Kasumi-1 (cell line): ENCODE results near the gene RHEB.
"Not testable (repeated sequence)": the region's sequence is repeated elsewhere in the genome, so short reads cannot be mapped to it uniquely, and the experiment has no call there.

ENCODE experiments used
- DNase-seq, 2 experiments: peaks; one replicate each; lab custom pipeline; 2025; lab: John Stamatoyannopoulos, UW

Gene RHEB

DNA sequence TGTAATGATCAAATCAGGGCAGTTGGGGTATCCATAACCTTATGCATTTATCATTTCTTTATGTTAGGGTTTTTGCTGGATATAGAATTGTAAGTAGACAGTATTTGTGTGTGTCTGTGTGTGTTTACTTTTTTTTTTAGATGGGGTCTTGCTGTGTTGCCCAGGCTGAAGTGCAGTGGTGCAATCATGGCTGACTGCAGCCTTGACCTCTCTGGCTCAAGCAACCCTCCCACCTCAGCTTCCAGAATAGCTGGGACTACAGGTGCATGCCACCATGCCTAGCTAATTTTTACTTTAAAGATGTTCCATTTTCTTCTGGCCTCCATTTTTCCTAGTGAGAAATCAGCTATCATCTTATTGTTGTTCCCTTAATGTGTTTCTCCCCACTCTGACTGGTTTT is 10.1 kb upstream of the RHEB start:
- DNase-seq = no peak

DNA sequence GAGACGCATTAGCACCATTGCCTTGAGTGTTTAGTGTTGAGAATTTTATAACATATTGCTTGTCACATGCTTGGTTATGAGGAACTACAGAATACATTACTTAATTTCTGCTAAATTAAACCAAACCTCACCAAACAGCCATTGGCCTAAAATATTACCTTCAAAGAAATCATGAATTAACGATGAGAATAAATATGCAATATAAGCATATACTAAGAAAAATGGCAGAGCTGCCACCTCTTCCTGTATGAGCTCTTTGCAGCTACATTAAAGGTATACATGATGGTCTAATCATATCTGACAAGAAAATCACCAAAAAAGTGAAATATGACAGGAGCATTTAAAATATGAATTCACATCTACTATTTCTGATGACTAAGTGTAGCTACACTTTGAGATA is 5.2 kb upstream of the RHEB start:
- no peak for DNase-seq

DNA sequence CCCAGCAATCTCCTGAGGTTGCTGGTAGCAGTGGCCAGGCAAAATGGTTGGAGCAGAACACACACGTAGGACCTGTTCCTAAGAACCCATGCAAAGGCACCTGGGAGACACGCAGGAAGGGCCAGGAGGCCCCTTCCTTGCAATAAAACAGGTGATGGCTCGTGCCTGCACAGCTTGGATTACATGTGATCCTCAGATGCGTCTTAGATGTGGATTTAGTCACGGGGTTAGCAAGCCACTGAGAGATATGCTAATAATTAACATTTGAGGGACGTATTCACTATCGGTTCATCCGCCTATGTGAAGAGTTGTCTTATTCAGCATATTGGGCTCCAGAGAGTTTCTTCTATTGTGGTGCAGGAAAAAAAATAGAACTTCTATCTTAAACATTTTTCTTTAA is 4.6 kb upstream of the RHEB start:
- no peak for DNase-seq

DNA sequence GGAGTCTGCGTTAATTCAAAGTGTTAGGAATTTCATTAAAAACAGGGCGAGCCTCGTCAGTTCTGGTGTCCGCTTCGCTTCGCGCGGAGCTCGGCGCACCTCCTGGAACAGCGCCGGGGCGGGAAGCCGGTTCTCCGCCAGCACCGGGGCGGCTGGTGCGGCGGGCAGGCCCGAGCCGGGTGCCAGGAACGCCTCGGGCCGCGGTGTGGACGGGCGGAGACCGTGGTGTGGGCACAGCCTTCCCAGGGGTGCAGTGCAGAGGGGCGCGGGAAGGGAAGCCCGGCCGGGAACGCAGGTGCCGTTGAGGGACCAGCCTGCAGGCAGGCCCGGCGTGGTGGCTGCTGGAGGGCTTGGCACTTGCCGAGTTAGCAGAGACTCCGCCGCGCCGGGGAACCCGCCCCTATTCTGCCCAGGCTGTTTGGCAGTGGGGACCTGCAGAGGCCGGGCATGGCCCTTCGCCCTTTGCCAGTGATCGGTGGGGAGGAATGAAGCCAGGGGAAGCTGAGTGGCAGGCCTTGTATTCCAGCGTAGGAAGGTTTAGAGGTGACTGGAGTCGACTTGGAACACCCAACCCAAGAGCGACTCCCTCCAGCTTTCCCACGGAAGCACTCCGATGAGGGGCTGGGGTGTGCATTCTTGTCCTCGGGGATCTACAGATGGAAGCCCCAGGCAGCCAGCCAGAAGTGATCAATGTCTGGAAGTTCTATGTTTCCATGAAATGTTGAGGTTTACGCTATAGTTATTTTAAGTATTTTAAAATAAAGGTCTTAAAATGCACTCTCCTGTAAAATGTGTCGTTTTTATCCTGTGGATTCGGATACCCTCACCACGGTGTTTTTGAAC is 945 bp upstream of the RHEB start:
- DNase-seq = no peak

DNA sequence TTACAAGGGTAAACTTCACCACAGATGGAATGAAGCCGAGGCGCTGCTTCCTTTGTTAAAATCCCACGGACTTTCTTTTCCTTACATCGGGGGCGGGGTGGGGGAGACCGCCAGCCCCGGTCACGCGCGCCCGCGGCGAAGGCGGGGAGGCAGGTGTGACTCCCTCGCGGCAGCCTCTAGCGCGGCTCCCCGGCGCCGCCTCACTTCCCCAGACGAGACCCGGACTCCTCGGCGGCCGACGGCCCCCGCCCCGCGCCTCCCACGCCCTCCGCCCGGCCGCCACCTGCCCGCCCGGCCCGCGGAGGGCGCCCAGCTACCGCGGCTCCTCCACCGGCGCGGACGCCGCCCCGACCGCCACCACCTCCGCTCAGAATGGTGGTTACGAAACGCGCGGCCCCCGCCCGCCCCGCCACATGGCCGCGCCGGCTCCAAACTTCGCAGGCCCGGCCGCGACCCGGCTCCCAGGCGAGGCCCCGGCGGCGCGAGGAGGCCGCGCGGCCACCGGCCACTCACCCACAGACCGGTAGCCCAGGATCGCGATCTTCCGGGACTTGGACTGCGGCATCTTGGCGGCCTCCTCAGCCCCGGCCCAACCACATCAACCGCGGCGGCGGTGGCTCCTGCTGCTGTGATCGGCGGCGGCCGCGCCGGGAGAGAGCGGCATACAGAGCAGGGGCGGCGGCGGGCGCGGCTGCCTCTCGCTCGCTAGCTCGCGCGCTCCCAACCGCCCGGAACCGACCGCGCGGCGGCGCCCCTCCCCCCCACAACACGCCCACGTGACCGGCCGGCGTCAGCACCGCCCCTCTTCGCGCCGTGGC is 539 bp downstream of the RHEB start:
- DNase-seq = not testable (repeated sequence)

DNA sequence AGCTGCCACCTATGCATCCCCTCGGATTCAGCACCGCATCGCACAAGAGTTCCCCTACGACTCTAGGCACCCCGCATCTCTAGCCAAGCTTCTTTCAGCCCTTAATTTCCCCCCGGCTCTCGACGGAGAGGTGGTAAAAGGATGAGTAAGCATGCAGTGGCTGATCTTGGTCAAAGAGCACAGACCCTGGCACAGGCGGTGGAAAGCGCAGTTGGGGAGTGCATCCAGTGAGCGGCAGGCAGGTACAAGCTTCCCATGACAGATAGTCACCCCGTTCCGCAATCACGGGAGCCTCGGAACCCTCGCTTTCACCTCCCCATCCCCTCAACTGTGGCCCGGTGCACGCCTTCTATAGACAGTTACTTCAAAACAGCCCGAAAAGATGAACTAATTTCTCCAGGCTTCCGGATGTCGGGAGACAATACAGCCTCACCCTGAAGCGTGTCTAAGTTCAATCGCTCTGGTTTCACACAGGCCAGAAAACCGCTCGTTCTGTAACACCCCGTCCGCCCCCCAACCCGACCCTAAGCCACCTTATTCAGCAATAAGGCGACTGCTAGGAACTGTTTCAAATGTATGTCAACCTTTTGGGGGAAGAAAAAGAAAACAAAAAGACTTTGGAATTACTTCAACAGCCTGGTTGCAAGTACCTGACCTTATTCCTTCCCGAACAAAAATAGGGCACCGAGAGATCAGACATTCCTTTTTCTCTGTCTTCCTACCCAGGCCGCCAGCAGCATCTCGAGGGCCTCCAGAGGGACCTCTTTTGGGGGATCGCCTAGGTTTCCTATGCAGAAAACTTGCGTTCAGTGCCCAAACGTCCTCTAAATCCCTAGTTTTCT is 1.4 kb downstream of the RHEB start:
- peak; percentile 23 to 56 for DNase-seq

DNA sequence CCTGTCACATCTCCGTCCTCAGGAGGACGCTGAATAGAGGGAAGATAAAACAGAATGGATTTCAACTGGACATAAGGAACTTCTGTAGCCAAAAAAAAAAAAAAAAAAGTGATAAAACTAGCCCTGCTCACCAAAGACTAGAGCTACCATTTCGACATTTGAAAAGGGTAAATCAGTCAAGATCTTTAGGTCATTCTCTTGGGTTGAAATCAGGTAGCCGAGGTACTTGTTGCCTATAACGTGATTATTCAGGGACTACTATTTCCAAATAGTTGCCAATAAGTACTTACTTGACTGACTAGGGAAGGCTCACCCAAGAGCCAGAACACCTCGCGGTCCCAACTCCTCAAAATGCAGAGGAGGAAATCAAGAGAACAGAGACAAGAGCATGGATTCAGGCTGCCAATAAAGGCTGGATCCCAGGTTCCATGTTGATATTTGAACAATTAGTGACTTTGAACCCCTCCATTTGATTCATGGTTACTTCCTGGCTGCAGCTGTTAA is 2.0 kb downstream of the RHEB start:
- no peak for DNase-seq

DNA sequence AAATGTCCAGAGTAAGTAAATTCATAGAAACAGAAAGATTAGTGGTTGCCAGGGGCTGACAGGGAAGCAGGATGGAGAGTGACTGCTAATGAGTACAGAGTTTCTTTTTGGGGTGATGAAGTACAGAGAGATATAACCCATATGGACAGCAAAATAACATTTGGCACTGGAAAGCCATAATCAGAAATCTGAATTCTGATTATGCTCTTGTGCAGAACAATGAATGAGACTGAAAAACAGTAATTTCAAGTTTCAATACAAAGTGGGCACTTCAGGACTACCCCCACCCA is 4.5 kb downstream of the RHEB start:
- DNase-seq = no peak

DNA sequence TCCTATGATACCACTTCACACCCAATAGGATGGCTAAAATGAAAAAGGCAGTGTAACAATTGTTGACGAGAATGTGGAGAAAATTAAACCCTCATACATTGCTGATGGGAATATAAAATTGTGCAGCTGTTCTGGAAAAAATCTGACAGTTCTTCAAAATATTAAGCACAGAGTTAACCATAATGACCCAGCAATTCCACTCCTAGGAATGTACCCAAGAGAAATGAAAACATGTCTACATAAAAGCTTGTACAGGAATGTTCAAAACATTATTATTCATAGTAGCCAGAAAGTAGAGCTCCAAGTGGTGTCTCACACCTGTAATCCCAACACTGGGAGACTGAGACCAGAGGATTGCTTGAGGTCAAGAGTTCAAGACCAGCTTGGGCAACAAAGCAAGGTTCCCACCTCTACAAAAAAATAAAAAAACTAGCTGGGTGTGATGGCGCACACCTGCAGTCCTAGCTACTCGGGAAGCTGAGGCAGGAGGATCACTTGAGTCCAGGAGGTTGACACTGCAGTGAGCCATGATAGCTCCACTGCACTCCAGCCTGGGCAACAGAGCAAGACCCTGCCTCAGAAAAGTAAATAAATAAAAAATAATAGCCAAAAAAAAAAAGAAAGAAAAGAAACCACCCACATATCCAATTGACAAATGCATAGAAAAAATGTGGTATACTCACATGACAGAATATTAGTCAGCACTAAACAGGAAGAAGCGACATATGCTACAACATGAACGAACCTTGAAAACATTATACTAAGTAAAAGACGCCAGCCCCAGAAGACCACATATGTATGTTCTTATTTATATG is 5.0 kb downstream of the RHEB start:
- DNase-seq = no peak

DNA sequence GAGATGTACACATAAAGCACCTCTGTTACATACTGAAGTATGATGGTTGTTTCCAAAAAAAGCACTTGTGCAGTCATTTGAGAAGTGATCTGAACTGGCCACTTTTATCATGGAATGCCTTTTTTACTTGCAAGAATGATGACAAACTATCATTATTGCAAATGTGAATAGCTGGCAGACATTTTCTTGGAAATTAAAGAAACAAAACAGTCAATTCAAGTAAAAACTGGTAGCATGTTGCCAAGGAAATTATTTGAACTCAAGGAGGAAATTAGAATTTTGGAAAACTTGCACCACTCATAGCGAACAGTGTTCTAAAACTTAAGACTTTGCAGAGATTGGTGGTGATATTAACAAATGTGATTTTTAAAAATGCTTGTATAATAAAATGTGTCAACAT is 6.6 kb downstream of the RHEB start:
- no peak for DNase-seq

DNA sequence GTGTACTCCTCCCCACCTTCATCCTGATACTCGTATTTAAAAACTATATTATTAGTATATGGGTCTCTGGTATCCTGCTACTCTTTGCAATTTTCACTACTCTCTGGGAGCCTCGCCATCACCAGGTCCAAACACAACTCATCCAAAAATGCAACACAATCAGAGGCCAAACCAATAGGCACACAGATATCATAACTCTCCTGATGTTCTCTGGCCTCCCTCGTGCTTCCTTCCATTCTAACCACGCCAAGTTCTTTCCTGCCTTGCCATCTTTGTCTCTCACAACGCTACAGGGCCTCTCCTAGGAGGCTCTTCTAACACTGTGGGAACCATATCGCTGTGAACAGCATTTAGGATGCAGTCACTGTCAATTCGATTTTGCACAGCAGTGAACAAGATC is 7.3 kb downstream of the RHEB start:
- DNase-seq = no peak

DNA sequence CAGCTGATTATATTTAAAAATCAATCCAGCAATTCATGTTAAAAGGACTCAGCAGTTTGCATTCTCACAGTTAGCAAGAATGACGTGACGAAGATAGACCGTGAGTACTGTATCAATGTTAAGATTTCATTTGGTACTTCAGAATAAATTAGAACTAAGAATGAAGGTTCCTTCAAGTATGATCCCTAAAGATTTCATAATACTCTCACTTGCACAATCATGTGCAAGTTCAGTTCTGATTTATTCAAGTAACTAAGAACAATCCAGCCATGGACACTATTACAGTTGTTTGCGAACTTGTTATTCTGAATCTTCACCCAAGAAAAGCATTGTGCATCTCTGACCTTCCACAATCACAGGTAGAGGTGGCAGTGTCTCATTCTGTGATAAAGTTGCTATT is 7.7 kb downstream of the RHEB start:
- no peak for DNase-seq

DNA sequence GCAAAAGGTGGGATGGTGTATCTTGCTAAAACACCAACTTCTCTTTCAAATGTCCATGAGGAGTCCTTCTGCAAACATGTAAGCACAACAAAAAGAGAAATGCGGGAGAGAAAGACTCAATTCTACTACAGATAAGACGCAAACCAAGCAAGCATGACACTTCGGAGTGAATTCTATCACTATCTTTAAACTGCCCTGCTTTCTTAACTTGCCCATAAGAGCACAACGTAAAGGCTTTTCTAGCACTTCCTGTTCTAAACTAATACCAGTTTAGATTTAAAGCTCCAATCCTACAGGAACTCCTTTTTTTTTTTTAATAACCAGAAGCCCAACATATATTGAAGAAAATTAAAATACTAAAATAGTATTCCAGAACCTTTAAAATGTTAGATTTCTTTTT is 8.4 kb downstream of the RHEB start:
- no peak for DNase-seq

DNA sequence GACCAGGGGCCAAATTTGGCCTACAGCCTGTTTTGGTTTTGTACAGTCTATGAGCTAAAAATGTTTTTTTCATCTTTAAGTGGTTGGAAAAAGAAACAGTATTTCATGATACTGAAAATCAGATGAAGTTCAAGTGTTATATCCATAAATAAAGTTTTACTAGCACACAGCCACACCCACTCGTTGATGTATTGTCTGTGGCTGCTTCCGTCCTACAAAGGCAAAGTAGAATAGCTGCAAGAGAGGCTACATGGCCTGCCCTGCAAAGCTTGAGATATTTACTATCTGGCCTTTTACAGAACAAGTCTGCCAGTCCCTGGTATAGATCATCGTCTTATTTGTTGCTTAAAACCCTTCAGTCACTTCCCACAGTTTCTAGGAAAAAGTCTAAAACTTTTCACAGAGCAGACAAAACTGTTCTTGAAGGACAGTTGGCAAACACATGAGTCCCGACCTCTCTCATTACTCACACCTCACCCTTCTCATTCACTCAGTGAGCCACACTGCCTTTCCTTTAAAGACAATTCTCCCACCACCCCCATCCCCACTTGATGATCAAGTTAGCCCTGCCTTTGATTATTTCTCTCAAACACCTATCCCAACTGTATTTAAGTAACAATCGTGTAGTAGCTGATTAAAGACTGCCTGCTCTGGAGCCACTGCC is 9.9 kb downstream of the RHEB start:
- DNase-seq = no peak

DNA sequence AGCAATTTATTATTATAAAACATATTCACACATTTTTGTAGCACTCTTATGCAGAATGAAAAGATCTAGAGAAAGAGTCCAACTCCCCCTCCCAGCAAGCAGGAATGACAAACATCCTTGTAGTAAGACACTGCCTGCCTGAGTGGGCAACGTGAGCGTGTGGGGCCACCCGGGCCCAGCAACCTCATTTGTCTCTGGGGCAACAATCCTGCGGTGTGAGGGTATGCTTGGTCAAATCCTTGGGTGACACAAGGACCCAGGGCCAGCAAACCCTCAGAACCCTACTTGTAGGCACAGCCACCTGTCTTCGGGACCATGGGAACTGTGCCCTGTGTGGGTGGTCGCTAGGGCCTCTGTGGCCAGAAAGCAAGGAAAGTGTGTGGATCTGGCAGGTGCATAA is 10.7 kb downstream of the RHEB start:
- no peak for DNase-seq

DNA sequence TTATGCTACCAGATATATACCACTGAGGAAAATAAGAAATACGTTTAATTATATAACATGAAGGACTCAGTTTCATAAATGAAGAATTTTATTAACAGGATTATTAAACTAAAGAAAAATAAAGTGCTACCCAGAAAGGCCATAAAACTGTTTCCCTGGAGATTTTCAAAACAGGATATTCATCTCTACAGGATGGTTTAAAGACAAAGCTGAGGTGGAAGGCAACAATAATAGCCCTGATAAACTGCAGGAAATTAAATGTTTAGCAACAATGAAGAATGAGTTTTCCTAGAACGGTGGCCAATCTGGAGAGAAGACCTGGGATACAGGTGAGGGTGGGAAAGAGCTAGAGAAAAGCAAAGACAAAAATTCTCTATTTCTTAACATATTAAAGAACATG is 11.9 kb downstream of the RHEB start:
- DNase-seq = no peak

DNA sequence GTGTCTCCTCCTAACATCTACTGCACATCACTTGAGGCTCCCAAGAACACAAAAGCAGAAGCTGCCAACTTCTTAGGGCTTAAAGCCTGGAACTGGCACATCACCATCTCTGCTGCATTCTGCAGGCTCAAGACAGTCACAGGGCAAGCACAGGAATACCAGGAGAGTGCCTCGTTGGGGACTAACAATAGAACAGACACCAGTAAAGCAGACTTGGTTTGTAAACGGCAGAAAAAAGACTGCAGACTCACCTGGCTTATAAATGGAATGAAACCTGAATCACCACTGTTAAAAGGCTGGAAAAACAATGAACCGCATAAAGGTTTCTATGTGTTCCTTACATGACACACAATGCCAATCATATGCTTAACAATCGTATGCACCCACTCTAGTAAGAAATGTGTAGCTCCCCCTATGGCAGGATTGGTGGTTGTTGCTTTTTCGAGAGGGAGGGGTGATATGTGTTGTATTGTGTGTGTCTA is 12.8 kb downstream of the RHEB start:
- DNase-seq = peak in 1 of 2 experiments; percentile 28

DNA sequence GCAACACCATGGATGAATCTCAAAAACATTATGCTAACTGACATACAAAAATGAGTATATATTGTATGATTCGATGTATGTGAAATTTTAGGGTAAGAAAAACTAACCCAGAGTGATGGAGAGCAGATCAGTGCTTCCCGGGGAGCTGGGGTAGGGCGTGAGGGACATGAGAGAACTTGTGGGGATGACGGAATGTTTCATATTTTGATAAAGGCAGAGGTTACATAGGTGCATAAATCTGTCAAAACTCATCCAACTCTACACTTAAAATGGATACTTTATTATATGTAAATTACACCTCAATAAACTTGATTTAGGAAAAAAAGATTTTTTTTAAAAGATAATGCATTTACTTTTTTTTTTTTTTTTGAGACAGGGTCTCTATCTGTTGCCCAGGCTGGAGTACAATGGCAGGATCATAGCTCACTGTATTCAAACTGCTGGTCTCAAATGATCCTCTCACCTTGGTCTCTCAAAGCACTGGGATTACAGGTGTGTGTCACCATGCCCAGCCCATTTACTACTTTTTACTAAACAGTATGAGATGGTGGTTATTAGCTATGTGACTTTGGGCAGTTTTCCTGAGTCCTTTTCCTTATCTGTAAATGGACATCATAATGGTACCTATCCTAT is 13.7 kb downstream of the RHEB start:
- no peak for DNase-seq

DNA sequence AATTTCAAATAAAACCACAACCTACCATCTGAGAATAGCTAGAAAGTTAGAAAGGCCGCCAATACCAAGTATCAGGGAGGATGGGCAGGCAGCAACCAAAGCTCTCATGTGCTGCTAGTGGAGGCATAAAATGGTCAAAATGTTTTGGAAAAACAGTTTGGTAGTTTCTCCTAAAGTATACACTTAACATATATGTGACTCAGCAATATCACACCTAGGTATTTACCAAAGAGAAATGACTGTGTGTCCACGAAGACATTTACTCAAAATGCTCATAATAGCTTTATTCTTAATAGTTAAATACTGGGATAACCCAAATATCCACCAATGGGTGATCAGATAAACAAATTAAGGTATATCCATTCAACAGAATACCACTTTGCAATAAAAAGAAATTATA is 14.3 kb downstream of the RHEB start:
- DNase-seq = no peak

DNA sequence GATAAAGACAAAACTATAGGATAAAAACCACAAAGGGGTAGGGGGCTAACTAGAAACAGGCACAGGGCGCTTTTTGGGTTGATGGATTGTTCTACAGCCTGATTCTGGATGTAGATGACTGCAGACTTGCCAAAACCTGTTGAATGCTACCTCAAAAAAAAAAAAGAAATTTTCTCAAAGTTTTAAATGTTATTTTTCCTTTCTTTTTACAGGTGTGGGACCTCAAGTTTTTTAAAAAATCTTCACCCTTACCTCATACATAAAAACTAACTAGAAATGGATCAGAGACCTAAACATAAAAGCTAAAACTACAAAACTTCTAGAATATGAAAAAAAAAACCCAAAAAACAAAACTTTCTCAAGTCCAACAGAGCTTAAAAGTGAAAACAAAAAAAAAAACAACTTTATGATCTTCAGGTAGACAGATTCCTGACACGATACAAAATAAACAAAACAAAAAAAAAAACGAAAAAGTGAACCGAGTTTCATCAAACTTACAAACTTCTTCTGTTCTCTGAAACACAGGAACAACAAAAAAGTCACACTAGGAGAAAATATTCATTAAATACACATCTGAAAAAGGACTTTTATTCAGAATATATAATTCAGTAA is 14.9 kb downstream of the RHEB start:
- DNase-seq = no peak
